Liver (tissue), 3 donors: ENCODE results near the gene ABTB2.

Experiments used
- EGR1 ChIP-seq, 2 donors: IDR thresholded peaks; 2 replicates each; pipeline ENCODE4 v1.6.1; 2016 to 2018; ENCODE audit warnings: antibody characterized with exemption in 2 of 2, low read depth in 2 of 2
- GABPA ChIP-seq, 2 donors: IDR thresholded peaks in 1 of 2; conservative IDR thresholded peaks in 1 of 2; 2 replicates each; pipeline ENCODE4 v1.6.1; 2016; ENCODE audit warnings: antibody characterized with exemption in 2 of 2, mild to moderate bottlenecking in 1 of 2, moderate library complexity in 1 of 2
- RAD21 ChIP-seq, 2 donors: IDR thresholded peaks; 2 replicates each; pipeline ENCODE4 v1.6.1; 2016; ENCODE audit warnings: antibody characterized with exemption in 2 of 2, mild to moderate bottlenecking in 2 of 2
- TAF1 ChIP-seq: conservative IDR thresholded peaks from 2 replicates; pipeline ENCODE4 v1.6.1; 2016; ENCODE audit warnings: antibody characterized with exemption, mild to moderate bottlenecking
- YY1 ChIP-seq: IDR thresholded peaks from 2 replicates; pipeline ENCODE4 v1.6.1; 2016; ENCODE audit warnings: antibody characterized with exemption, mild to moderate bottlenecking
- TF ChIP-seq, protein P1 (sequence below): fragments of 150-350 bp; IDR thresholded peaks from 2 replicates; pipeline ENCODE4 v1.5.1; 2017; ENCODE audit warnings: improper control_type of control experiment, low read depth, low read length; ENCODE audit not compliant: missing input control
- TF ChIP-seq, protein P2 (sequence below): IDR thresholded peaks from 2 replicates; pipeline ENCODE4 v1.6.1; 2016; ENCODE audit warnings: antibody characterized with exemption
- TF ChIP-seq, protein P3 (sequence below): IDR thresholded peaks from 2 replicates; pipeline ENCODE4 v1.6.1; 2016; ENCODE audit warnings: antibody characterized with exemption
- donor health status: healthy.
- donor health status: healthy.

DNA sequence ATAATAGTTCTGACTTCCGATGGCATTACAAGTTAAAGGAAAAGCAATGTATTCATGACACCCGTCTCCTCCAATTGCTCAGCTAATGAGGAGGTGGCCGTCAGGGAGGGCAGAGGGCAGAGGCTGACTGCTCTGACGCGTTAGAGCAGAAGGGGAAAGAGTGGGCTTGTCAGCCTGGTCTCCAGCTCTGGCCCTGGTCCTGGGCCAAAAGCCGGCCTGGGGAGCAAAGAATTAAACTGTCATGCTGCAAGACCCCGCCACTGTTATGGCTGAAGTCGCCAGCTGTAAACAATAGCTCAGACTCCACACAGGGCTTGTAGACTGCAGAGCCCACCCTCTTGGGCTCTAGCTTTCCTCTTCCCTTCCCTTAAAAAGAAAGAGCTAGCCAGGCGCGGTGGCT lies 132.7 kb downstream of the ABTB2 start:
- no peak for TF ChIP-seq YY1
- no peak for TF ChIP-seq TAF1
- TF ChIP-seq, protein P1, sequence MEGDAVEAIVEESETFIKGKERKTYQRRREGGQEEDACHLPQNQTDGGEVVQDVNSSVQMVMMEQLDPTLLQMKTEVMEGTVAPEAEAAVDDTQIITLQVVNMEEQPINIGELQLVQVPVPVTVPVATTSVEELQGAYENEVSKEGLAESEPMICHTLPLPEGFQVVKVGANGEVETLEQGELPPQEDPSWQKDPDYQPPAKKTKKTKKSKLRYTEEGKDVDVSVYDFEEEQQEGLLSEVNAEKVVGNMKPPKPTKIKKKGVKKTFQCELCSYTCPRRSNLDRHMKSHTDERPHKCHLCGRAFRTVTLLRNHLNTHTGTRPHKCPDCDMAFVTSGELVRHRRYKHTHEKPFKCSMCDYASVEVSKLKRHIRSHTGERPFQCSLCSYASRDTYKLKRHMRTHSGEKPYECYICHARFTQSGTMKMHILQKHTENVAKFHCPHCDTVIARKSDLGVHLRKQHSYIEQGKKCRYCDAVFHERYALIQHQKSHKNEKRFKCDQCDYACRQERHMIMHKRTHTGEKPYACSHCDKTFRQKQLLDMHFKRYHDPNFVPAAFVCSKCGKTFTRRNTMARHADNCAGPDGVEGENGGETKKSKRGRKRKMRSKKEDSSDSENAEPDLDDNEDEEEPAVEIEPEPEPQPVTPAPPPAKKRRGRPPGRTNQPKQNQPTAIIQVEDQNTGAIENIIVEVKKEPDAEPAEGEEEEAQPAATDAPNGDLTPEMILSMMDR: no peak
- no peak for TF ChIP-seq EGR1 (IDR thresholded peaks at IDR 0.05; ENCODE audit: low read depth in 2 of 2)
- TF ChIP-seq, protein P2, sequence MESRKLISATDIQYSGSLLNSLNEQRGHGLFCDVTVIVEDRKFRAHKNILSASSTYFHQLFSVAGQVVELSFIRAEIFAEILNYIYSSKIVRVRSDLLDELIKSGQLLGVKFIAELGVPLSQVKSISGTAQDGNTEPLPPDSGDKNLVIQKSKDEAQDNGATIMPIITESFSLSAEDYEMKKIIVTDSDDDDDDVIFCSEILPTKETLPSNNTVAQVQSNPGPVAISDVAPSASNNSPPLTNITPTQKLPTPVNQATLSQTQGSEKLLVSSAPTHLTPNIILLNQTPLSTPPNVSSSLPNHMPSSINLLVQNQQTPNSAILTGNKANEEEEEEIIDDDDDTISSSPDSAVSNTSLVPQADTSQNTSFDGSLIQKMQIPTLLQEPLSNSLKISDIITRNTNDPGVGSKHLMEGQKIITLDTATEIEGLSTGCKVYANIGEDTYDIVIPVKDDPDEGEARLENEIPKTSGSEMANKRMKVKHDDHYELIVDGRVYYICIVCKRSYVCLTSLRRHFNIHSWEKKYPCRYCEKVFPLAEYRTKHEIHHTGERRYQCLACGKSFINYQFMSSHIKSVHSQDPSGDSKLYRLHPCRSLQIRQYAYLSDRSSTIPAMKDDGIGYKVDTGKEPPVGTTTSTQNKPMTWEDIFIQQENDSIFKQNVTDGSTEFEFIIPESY: no peak
- TF ChIP-seq, protein P3, sequence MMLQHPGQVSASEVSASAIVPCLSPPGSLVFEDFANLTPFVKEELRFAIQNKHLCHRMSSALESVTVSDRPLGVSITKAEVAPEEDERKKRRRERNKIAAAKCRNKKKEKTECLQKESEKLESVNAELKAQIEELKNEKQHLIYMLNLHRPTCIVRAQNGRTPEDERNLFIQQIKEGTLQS: no peak
- TF ChIP-seq GABPA (IDR thresholded peaks at IDR 0.05 in 1 of 2, conservative IDR thresholded peaks at IDR 0.05 in 1 of 2): no peak
- TF ChIP-seq RAD21 (IDR thresholded peaks at IDR 0.05): no peak
